SIG-M5 treated with dmso at 0.1 percent for 504 hours (cell line): Measurements from ENCODE around the gene ASPHD1.
A peak's percentile ranks its signal among the peaks of the same experiment; 100 is the strongest.
"Not testable (repeated sequence)": the region's sequence is repeated elsewhere in the genome, so short reads cannot be mapped to it uniquely, and the experiment has no call there.

Experiments used
- DNase-seq: peaks from one replicate; lab custom pipeline; 2025; ENCODE audit not compliant: unreplicated experiment; lab: John Stamatoyannopoulos, UW

Gene ASPHD1

GRCh38 chr16:29876594-29877249, 23.6 kb upstream of the ASPHD1 start:
- no peak for DNase-seq

DNA sequence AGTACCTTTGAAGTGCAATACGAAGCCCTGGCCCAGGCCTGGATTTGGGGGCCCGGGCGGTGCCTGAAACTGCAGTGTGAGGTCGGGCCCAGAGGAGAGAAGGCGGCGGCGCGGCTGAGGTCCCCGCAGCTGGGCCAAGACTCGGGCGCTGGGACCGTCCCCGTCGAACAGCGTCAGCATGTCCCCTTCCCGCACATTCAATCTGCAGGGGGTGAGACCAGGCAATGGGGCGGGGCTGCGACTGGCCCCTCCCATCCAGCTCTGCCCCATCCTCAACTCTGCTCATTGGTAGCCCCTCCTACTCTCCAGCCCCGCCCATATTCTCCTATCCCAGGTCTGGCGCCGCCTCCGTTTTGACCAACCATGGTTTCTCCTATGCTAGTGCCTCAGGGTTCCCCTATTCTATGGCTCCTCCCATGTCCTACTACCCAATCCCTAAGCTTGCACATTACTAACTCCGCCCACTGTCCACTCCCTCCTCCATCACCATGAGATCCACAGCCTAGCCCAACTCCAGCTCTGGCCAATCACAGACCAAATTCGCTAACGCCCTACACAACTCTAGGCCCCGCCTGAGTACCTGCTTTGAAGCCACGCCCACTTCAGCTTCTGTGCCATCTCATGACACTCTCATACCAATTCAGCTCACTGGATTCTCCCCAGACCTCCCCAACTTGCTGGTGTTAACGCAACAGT, 22.9 kb upstream of the ASPHD1 start:
- peak; percentile 80 for DNase-seq

- DNase-seq: no peak
These were observed 22.1 kb upstream of the ASPHD1 start for GRCh38 chr16:29878172-29878571.

- no peak for DNase-seq
These were observed 19.2 kb upstream of the ASPHD1 start for GRCh38 chr16:29881050-29881449.

DNA sequence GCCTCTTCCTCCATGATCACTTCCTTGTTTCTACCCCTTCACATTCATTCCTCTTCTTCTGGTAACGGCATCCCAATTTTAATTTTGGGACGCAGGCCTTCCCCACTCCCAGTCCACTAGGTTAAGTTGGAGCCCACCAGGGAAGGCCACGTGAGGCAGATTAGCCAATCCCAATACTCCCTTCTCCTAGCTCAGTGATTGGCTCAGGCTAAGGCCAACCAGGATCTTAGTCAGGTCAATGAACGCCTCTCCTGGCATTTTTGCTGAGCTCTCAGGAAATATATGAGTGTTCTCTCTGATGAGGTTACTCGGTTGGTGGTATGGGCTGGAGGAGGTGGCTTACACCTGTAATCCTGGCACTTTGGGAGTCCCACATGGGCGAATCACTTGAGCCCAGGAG, 16.3 kb upstream of the ASPHD1 start:
- no peak for DNase-seq

DNA sequence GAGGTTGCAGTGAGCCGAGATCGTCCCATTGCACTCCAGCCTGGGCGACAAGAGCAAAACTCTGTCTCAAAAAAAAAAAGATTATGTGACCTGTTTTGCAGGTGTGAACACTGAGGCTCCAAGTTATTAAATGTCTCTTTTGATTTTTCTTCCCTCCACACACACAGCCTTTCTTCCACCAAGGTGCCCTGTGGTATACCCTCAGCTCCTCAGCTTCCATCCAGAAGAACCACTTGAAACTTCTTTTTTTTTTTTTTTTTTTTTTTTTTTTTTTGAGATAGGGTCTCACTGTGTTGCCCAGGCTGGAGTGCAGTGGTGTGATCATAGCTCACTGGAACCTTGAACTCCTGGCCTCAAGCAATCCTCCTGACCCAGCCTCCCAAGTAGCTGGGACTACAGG, 10.9 kb upstream of the ASPHD1 start:
- not testable (repeated sequence) for DNase-seq

GRCh38 chr16:29891525-29892457, 8.5 kb upstream of the ASPHD1 start:
- peak; percentile 75 for DNase-seq

DNA sequence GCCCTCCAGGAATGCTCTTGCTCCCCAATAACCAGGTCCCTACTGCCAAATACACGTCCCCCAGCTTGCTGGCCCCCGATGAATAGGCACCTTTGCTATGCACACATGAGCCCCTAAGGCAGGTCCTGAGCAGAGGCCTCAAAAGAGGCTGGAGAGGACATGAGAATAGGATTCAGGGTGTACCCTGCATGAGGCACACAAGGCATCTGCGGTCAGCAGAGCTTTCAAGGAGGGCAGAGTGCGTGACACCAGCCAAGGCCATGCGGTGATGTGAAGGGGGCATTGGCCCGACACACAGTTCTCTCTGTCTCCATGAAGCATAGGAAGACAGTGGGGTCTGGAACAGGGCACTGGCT, 7.9 kb upstream of the ASPHD1 start:
- no peak for DNase-seq

- no peak for DNase-seq
These were observed 6.7 kb upstream of the ASPHD1 start for GRCh38 chr16:29893553-29893952.

DNA sequence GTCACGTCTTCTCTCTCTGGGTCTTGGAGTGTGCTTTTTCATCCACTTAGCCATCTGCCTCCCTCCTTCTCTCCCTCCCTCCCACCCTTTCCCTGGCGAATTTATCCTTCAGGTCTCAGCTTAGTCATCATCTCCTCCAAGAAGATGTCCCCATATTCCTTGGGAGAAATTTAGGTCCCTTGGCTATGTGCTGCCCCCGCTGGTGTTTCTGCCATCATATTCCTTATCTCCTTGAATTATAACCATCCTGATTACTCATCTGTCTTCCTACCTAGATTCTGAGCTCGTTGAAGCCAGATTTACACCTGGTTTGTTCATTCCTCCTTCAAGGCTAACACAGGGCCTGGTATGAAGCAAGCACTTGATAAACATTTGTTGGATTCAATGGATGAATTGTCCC, 5.9 kb upstream of the ASPHD1 start:
- DNase-seq: no peak

DNA sequence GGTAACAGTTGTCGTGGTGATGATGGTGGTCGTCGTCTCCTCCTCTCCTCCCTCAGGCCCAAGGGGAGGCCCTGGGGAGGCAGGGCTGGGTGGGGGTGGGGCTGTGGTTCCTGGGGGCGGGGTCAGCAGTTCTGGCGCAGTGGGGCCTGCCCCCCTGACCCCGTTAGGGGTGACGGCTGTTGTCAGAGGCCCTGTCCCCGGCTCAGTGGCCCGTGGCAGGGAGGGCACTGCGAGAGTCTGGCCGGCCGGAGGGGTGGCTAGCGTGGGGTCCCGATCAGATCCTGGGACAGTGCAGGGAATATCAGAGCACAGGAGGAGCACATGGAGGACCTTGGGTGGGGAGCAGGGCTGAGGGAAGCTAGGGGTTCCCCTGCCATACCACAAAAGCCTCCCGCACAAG, 3.4 kb upstream of the ASPHD1 start:
- no peak for DNase-seq

DNA sequence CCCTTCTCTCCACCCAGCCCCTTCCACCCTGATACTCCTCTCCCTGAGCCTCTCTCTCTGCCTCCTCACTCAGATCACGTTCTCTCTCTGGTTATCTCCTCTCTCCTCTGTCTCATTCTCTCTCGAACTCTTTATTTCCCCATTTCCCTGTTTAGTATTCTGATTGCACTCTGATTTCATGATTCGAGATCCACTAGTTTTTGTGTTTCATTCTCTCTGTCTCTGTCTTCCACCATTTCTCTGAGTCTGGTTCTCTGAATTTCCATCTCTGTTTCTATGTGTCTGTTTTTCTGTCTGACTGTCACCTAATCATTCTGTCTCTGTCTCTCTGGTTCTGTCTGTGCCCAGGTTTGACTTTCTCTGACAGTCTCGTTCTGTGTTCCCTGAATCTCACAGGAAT, 3.0 kb upstream of the ASPHD1 start:
- DNase-seq: no peak

DNA sequence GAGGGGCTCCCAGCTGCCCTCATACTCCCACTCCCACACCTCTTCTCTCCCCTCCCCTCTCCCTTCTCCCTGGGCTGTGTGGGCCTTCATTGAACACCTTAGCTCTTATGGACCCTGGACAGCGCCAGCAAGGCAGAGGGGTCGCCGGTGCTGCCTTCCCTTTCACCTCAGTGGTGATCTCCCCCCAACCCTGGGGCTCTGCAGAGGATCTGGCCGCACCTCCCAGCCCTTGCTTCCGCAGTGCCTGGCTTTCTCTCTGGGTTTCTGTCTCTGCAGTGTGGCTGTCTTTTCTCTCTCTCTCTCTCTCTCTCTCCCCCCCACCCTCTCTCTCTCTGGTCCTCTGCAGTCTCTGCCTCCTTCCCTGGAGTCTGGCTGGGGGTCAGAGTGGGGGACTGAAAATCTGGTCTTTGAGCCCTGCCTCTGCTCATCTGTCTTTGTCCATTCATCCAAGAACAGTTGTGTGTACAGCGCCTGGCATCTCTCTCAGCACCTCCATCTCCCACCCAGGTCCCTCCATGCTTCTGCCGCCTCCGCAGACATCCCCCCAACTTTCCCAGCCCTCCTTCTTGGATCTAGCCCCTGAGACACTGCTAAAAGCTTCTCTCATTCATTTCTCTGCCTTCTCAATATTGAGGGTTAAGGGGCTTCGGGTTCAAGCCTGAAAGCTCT, 2.0 kb upstream of the ASPHD1 start:
- DNase-seq: no peak

GRCh38 chr16:29898804-29899515, 1.3 kb upstream of the ASPHD1 start:
- no peak for DNase-seq

- peak; percentile 91 for DNase-seq
These were observed 679 bp upstream of the ASPHD1 start, which contains the start of gene SEZ6L2 for GRCh38 chr16:29899516-29900101. Gene SEZ6L2, minus strand, starts transcription at chr16:29899550. Its CDS starts 531 bp downstream, at chr16:29899019.

DNA sequence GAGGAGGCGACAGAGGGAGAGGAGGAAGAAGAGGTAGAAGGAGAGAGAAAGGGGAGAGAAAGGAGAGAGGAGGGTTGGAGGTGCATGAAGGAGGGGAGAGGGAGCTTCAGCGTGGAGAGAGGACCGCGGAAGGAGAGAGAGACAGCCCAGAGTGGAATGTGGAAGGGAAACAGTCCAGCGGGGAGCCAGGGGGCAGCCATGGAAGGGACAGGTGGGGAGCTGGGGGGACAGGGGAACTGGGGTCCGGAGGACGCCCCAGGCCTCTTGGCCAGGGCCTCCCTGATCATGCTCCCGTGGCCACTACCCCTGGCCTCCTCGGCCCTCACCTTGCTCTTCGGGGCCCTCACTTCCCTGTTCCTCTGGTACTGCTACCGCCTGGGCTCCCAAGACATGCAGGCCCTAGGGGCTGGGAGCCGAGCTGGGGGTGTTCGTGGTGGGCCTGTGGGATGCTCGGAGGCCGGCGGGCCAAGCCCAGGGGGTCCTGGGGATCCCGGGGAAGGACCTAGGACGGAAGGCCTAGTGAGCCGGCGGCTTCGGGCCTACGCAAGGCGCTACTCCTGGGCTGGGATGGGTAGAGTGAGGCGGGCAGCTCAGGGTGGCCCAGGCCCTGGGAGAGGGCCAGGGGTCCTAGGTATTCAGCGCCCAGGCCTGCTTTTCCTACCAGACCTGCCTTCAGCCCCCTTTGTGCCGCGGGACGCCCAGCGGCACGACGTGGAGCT, 759 bp downstream of the ASPHD1 start:
- no peak for DNase-seq

DNA sequence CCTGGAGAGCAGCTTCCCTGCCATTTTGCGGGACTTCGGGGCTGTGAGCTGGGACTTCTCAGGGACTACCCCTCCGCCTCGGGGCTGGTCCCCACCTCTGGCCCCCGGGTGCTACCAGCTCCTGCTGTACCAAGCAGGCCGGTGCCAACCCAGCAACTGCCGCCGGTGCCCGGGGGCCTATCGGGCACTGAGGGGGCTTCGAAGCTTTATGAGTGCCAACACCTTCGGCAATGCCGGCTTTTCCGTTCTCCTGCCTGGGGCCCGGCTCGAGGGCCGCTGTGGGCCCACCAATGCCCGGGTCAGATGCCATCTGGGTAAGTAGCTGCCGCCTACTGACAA, 1.3 kb downstream of the ASPHD1 start:
- no peak for DNase-seq

DNA sequence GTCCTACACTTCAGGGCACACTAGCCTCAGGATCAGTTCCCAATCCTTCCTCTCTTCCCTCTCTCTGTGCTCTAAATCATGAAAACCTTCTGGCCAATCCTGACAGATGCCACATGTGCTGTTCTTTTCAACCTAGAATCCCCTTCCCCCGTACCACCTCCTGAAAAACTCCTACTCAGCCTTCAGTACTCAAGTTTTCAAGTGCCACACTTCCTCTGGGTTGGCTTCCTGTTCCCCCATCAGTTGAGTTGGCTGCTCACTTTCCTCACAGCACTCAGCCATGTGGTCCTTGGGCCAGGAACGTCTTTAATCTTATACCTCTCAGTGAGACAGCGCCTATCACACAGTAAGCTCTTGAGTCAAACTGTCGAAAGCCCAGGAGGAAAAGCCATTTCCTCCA, 3.3 kb downstream of the ASPHD1 start:
- DNase-seq: no peak

- no peak for DNase-seq
These were observed 4.7 kb downstream of the ASPHD1 start for GRCh38 chr16:29904947-29905346.

DNA sequence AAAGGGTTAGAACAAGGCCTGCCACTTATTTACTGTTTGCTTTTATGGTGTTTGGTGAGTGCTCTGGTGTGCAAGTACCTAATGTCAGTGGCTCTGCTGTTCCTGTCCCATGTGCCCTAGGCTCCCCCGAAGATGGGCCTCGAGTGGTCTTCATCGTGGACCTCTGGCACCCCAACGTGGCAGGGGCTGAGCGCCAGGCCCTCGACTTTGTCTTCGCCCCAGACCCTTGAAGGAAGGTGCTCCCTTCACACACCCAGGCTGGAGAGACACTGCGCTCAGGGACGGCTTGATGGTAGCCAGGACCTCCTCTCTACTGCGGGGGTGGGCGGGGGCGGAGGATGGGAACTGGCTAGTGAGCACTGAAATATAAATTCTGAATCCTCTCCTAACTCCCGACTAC, 5.4 kb downstream of the ASPHD1 start:
- no peak for DNase-seq
